GM19240 (cell line): ENCODE data around the gene VWA3B.

Experiments
- DNase-seq: peaks from one replicate; pipeline ENCODE4 v3.0.0; 2011; ENCODE audit warnings: low spot score; ENCODE audit not compliant: insufficient read length

The VWA3B gene

DNA sequence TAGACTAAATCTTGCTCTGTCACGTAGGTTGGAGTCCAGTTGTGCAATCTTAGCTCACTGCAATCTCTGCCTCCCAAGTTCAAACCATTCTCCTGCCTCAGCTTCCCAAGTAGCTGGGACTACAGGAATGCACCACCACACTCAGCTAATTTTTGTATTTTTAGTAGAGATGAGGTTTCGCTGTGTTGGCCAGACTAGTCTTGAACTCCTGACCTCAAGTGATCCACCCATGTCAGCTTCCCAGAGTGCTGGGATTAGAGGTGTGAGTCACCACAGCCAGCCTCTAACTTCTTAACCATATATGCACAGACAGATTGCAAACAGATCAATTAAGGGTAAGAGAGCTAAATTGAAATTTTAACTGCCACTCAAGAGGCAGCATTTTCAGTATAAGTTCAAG, 237.2 kb downstream of the VWA3B start:
- DNase-seq, result no peak

DNA sequence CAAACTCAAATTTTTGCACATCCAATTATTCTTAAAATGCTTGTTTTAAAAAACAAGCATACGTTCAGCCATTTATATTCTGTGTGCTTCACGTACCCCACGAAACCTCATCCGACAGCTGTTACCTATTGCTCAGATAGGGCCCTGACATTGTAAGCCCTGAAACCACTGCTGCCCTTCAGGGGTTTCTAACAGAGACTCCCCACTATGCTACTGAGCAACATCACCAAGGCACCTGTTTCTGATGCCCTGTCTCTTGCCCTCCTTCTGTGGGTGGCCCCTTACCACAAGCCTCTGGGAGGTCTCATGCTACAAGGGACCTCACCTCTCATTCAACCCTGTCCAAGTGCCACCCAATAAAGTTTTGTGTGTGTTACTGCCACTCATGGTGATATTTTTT, 240.8 kb downstream of the VWA3B start:
- no peak for DNase-seq

- no peak for DNase-seq
These were observed 242.6 kb downstream of the VWA3B start for GRCh38 chr2:98329549-98329948.

DNA sequence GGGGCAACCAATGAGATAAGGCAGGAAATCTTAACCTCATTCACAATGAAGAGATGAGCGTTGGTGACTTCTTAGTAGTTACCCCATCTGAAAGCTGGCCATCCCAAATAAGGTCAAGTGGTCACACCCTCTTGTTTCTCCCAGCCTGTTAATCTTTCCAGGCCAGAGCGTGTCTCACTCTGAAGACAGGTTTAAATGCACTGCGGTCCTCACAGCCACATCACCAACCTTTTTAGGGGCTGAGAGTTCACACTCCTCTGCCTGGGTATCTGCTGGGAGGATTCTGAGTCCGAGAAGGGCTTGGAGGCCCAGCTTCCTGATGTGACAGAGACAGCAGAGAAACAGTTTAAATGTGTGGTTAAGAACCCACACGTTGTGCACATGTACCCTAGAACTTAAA, 246.0 kb downstream of the VWA3B start:
- DNase-seq, result no peak

DNA sequence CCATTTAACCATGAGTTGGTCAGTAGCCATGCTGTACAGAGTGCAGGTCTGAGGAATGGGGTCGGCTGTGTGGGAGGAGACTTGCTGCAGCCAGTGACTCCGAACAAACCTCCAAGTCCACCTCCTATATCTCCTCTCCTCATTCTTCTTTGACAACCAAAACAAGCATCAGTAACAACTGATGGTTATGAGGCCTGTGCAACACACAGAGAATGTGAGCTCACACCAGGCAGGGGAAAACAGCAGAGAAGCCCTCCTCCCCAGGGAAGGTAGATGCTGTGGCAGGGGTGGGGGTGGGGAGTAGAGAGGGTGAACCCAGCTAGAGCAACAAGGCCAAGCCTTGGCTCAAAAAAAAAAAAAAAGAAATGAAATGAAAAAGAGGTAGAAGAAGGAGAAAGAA, 247.0 kb downstream of the VWA3B start:
- DNase-seq, result no peak

GRCh38 chr2:98334439-98335078, 247.6 kb downstream of the VWA3B start:
- DNase-seq, result no peak

DNA sequence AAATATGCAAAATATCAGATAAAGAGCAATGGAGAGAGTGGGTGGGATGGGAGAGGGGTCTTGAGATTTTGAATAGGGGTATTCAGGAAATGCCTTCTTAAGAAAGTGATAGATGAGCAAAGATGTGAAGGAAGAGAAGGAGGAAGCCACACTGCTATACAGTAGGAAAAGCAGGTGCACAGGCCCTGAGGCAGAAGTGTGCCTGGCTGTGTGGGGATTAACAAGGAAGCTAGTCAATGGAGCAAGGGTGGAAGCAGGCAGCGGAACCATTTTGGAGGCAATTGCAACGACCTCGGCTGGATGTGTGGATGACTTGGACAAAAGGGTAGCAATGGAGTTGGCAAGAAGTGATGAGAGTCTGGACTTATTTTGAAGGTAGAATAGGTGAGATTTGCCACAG, 248.3 kb downstream of the VWA3B start:
- DNase-seq, result no peak

GRCh38 chr2:98341241-98341640, 254.3 kb downstream of the VWA3B start:
- no peak for DNase-seq

DNA sequence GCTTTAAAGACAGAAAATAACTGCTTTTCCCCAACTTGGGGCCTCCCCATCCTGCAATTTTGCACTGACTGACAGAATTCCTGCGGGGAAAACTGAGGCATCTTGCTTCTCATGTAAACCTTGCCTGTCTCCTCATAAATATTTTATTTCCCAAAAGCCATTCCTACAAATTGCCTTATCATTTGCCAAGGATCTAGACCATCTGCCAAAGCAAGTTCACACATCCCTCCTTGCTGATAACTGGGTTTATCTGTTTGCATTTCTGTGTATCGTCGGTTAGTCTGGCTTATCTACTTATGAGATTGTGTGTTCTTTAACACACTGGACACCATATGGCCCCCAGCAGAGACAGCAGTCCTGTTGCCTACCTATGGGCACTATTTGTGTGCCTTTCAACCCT, 256.3 kb downstream of the VWA3B start:
- DNase-seq, result no peak

DNA sequence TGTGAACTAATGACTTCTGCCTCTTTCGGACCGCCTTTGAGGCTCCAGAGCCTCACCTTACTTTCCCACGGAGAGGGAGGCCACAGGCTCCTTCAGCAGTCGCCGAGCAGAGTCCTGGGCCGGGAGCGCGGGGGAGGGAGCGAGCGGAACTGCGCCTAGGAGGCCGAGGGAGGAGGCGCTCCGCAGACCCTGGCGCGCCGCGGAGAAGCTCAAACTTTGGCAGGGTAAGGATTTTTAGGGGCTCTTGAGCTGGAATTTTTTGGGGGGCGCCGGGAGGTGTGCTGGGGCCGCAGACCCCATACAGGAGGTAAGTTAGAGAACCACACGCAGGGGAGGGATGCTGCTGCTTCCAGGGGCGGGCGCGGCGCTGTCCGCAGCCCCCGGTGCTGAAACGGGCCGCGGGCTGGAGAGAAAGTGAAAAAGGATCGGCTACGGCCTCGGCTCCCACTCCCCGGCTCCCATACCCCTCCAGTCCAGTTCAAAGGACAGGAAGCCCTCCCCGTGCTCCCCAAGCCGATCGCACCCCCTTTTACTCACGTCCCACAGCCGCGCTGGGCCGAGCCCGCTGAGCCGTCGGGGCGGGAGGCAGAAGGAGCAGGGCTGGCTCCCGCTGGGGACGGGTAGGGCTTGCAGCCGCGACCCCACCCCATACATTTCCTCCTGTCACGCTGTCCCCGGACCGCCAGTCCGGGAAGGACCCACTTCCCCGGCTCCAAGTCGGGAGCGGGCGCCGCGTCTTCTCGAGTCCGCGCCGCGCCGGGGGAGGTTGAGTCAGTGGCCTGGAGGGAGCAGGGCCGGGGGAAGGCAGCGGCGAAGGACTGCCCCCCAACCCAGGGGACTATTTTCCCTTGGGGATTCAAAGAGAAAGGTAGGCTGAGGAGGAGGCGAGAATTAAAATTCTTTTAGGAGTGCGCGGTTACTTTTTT, 259.6 kb downstream of the VWA3B start, which contains the start of gene CNGA3:
Gene CNGA3, plus strand, starts transcription at position 146 of the 926 bp plus-strand sequence. CDS start 23,520 bp downstream, outside the sequence.
- no peak for DNase-seq

GRCh38 chr2:98347298-98348065, 260.5 kb downstream of the VWA3B start:
- no peak for DNase-seq

- no peak for DNase-seq
These were observed 261.1 kb downstream of the VWA3B start for GRCh38 chr2:98348066-98348561.

GRCh38 chr2:98350411-98350810, 263.4 kb downstream of the VWA3B start:
- no peak for DNase-seq

DNA sequence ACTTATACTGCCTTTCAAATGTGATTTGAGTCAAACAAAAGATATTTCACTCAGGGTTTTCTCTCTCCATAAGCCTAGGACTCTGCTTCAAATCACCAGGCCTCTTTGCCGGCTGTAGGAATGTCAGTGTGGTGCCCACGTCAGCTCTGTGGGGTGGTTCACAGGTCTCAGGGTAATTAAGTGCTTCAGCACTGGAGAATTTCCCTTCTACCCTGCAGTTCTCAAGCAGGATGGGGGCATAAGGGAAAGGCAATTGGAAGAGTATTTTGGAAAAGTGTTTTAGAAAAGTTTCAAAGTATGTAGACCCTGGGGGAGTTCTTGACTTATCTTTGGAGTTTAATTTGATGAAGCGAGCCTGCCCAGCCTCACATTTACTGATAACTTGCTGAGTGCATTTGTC, 268.9 kb downstream of the VWA3B start:
- DNase-seq, result no peak

- no peak for DNase-seq
These were observed 269.8 kb downstream of the VWA3B start for GRCh38 chr2:98356729-98357128.

GRCh38 chr2:98357849-98358248, 270.9 kb downstream of the VWA3B start:
- DNase-seq, result no peak

DNA sequence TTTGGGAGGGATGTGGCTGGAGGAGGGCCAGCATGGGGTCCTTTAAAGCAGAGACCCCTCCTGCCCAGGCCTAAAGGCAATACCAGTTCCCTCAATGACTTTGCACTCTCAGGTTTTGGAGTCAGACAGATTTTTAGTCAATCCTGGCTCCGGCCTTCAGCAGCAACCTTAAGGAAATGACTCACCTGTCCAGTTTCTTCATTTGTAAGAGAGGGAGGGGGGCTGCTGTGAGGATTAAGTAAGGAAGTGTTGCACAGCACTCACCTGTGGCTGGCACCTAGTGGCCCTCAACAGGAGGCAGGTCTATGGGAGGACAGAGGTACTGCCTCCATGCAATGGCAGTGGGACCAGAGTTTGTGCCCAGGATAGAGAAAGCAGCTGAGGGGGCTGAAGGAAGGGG, 273.0 kb downstream of the VWA3B start:
- DNase-seq, result no peak
